GF-D8 (cell line): Measurements from ENCODE around the gene HDAC4.
"Not testable (repeated sequence)": the region's sequence is repeated elsewhere in the genome, so short reads cannot be mapped to it uniquely, and the experiment has no call there.

ENCODE experiments used
- DNase-seq: peaks from one replicate; lab custom pipeline; 2025; lab: John Stamatoyannopoulos, UW

The HDAC4 gene

GRCh38 chr2:239184968-239185903 is 215.6 kb downstream of the HDAC4 start:
- DNase-seq, result no peak

- DNase-seq, result no peak
Measured at GRCh38 chr2:239184179-239184578, 216.6 kb downstream of the HDAC4 start.

- no peak for DNase-seq
Measured at GRCh38 chr2:239182981-239183791, 217.6 kb downstream of the HDAC4 start.

- no peak for DNase-seq
Measured at GRCh38 chr2:239181903-239182581, 218.8 kb downstream of the HDAC4 start.

GRCh38 chr2:239181074-239181902 is 219.5 kb downstream of the HDAC4 start:
- DNase-seq, result no peak

GRCh38 chr2:239180526-239181073 is 220.2 kb downstream of the HDAC4 start:
- DNase-seq, result no peak

- no peak for DNase-seq
Measured at GRCh38 chr2:239179851-239180371, 220.9 kb downstream of the HDAC4 start.

- no peak for DNase-seq
Measured at GRCh38 chr2:239178954-239179353, 221.9 kb downstream of the HDAC4 start.

GRCh38 chr2:239178484-239178883 is 222.3 kb downstream of the HDAC4 start:
- no peak for DNase-seq

- DNase-seq, result no peak
Measured at GRCh38 chr2:239177908-239178307, 222.9 kb downstream of the HDAC4 start.

- DNase-seq, result no peak
Measured at GRCh38 chr2:239177325-239177724, 223.5 kb downstream of the HDAC4 start.

- DNase-seq, result not testable (repeated sequence)
Measured at GRCh38 chr2:239176138-239176803, 224.5 kb downstream of the HDAC4 start.

- DNase-seq, result no peak
Measured at GRCh38 chr2:239175181-239175580, 225.6 kb downstream of the HDAC4 start.

- DNase-seq, result no peak
Measured at GRCh38 chr2:239173301-239173700, 227.5 kb downstream of the HDAC4 start.

- DNase-seq, result no peak
Measured at GRCh38 chr2:239171643-239172042, 229.2 kb downstream of the HDAC4 start.

- DNase-seq, result no peak
Measured at GRCh38 chr2:239169311-239170048, 231.3 kb downstream of the HDAC4 start.

GRCh38 chr2:239168575-239168974 is 232.2 kb downstream of the HDAC4 start:
- DNase-seq, result no peak

- DNase-seq, result no peak
Measured at GRCh38 chr2:239167766-239168444, 232.9 kb downstream of the HDAC4 start.
